Liver (tissue), 9 donors: ENCODE measurements around the gene PHLPP1. TPM values are rescaled to one million over a fixed set of nuclear protein-coding genes. Genes with fewer than 3 reads are reported as not detected.

ENCODE experiments used
- DNase-seq: peaks from one replicate; pipeline ENCODE4 v3.0.0-alpha.2; 2017; ENCODE audit warnings: low spot score
- H3K27ac ChIP-seq, 2 donors: one replicate each; pipeline ENCODE4 v1.7.0; 2013; ENCODE audit warnings: inconsistent platforms in 2 of 2, low read length in 2 of 2, control low read depth in 1 of 2, low read depth in 1 of 2, mild to moderate bottlenecking in 1 of 2
- H3K27me3 ChIP-seq, 4 donors: one replicate each; pipeline versions ENCODE4 v1.6.1 to v1.7.0; 2013; ENCODE audit warnings: low read length in 3 of 4, inconsistent platforms in 1 of 4, mild to moderate bottlenecking in 1 of 4, moderate library complexity in 1 of 4; ENCODE audit not compliant: control insufficient read depth in 4 of 4, insufficient read depth in 4 of 4
- H3K36me3 ChIP-seq, 4 donors: one replicate each; pipeline versions ENCODE4 v1.6.1 to v1.7.0; 2013; ENCODE audit warnings: low read length in 3 of 4, mild to moderate bottlenecking in 3 of 4, low read depth in 1 of 4, moderate library complexity in 1 of 4; ENCODE audit not compliant: control insufficient read depth in 4 of 4, insufficient read depth in 3 of 4
- H3K4me1 ChIP-seq, 4 donors: one replicate each; pipeline versions ENCODE4 v1.6.1 to v1.7.0; 2013; ENCODE audit warnings: low read length in 3 of 4, mild to moderate bottlenecking in 3 of 4, moderate library complexity in 1 of 4; ENCODE audit not compliant: control insufficient read depth in 4 of 4, insufficient read depth in 4 of 4
- H3K4me3 ChIP-seq, 3 donors: one replicate each; pipeline versions ENCODE4 v1.6.1 to v1.7.0; 2013; ENCODE audit warnings: low read length in 3 of 3, control low read depth in 1 of 3, low read depth in 1 of 3, mild to moderate bottlenecking in 1 of 3
- H3K9ac ChIP-seq, 2 donors: one replicate each; pipeline ENCODE4 v1.7.0; 2013; ENCODE audit warnings: low read length in 2 of 2, mild to moderate bottlenecking in 2 of 2, moderate library complexity in 2 of 2, control low read depth in 1 of 2, low read depth in 1 of 2
- H3K9me3 ChIP-seq, 4 donors: one replicate each; pipeline versions ENCODE4 v1.6.1 to v1.7.0; 2013; ENCODE audit warnings: low read length in 3 of 4; ENCODE audit not compliant: control insufficient read depth in 4 of 4
- EGR1 ChIP-seq, 2 donors: IDR thresholded peaks; 2 replicates each; pipeline ENCODE4 v1.6.1; 2016 to 2018; ENCODE audit warnings: antibody characterized with exemption in 2 of 2, low read depth in 2 of 2
- FOXA1 ChIP-seq: IDR thresholded peaks from 2 replicates; pipeline ENCODE4 v1.6.1; 2016; ENCODE audit warnings: antibody characterized with exemption
- FOXA2 ChIP-seq: IDR thresholded peaks from 2 replicates; pipeline ENCODE4 v1.6.1; 2016; ENCODE audit warnings: antibody characterized with exemption
- GABPA ChIP-seq, 2 donors: IDR thresholded peaks in 1 of 2; conservative IDR thresholded peaks in 1 of 2; 2 replicates each; pipeline ENCODE4 v1.6.1; 2016; ENCODE audit warnings: antibody characterized with exemption in 2 of 2, mild to moderate bottlenecking in 1 of 2, moderate library complexity in 1 of 2
- HNF4A ChIP-seq, 2 donors: conservative IDR thresholded peaks; 2 replicates each; pipeline ENCODE4 v1.6.1; 2016; ENCODE audit warnings: antibody characterized with exemption in 2 of 2, mild to moderate bottlenecking in 2 of 2
- HNF4G ChIP-seq: IDR thresholded peaks from 2 replicates; pipeline ENCODE4 v1.6.1; 2016; ENCODE audit warnings: antibody characterized with exemption
- NR2F2 ChIP-seq: IDR thresholded peaks from 2 replicates; pipeline ENCODE4 v1.6.1; 2016; ENCODE audit warnings: antibody characterized with exemption
- RXRA ChIP-seq, 2 donors: IDR thresholded peaks; 2 replicates each; pipeline ENCODE4 v1.6.1; 2017 to 2018; ENCODE audit warnings: antibody characterized with exemption in 2 of 2, mild to moderate bottlenecking in 1 of 2
- TAF1 ChIP-seq: conservative IDR thresholded peaks from 2 replicates; pipeline ENCODE4 v1.6.1; 2016; ENCODE audit warnings: antibody characterized with exemption, mild to moderate bottlenecking
- YY1 ChIP-seq: IDR thresholded peaks from 2 replicates; pipeline ENCODE4 v1.6.1; 2016; ENCODE audit warnings: antibody characterized with exemption, mild to moderate bottlenecking
- WGBS: extraction: QIAGEN DNeasy Blood & Tissue Kit; methylation state at CpG from one replicate; pipeline ENCODE4 v1.1.7; 2013; 5-methylcytosine and 5-hydroxymethylcytosine counted together
- polyA plus RNA-seq, 2 donors: library from polyadenylated mRNA; stranded (reverse) in 1 of 2; unstranded in 1 of 2; fragments of 200-250 nt in 1 of 2; fragments of >200 nt in 1 of 2; fragmentation: Nextera tagmentation in 1 of 2; extraction: Ambion mirVana in 1 of 2; gene quantifications; one replicate each; pipeline versions ENCODE4 v1.2.1 to v1.2.3, GENCODE V29; 2013 to 2015
- total RNA-seq, 2 donors: library from RNA; depleted of rRNA; stranded (reverse); fragments of >200 nt; gene quantifications; one replicate each; pipeline ENCODE4 v1.2.3, GENCODE V29; 2014
- TF ChIP-seq, protein P1 (sequence below): IDR thresholded peaks from 2 replicates; pipeline ENCODE4 v1.6.1; 2016; ENCODE audit warnings: antibody characterized with exemption
- TF ChIP-seq, protein P2 (sequence below): IDR thresholded peaks from 2 replicates; pipeline ENCODE4 v1.6.1; 2016; ENCODE audit warnings: antibody characterized with exemption
- TF ChIP-seq, protein P3 (sequence below): IDR thresholded peaks from 2 replicates; pipeline ENCODE4 v1.6.1; 2016; ENCODE audit warnings: antibody characterized with exemption
- TF ChIP-seq, protein P4 (sequence below): IDR thresholded peaks from 2 replicates; pipeline ENCODE4 v1.6.1; 2016; ENCODE audit warnings: antibody characterized with exemption, mild to moderate bottlenecking
- donor health status: healthy.
- donor health status: healthy.
- donor health status: healthy.
- donor health status: healthy.
- donor health status: healthy.

Gene PHLPP1
- total and polyA plus RNA-seq, 4 donors = 4.2 to 14.5 (median 8.6) TPM

DNA sequence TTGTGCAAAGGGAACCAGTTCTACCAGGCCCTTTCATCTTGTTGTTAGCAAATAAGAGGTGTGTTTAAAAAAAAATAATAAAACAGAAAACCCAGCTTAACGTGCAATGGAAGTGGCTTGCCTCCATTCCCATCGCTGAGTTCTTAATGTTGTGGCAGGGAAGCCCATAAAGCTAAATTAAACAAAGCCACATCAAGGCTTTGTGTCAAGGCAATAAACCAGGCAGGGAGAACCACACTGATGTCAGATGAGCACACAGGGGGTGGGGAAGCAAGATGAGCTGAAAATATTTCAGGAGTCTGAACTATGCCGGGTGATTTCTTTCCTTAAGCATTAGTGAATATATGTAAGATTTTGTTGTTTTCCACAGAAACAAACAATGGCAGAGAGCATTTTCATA, 73.5 kb downstream of the PHLPP1 start:
- Histone ChIP-seq H3K4me1 (peaks cover 0 to 10% (median 3%) of the 10 kb centered on the region in 4 donors), H3K9me3 (no peaks in the 10 kb centered on the region)
- no peak for DNase-seq

DNA sequence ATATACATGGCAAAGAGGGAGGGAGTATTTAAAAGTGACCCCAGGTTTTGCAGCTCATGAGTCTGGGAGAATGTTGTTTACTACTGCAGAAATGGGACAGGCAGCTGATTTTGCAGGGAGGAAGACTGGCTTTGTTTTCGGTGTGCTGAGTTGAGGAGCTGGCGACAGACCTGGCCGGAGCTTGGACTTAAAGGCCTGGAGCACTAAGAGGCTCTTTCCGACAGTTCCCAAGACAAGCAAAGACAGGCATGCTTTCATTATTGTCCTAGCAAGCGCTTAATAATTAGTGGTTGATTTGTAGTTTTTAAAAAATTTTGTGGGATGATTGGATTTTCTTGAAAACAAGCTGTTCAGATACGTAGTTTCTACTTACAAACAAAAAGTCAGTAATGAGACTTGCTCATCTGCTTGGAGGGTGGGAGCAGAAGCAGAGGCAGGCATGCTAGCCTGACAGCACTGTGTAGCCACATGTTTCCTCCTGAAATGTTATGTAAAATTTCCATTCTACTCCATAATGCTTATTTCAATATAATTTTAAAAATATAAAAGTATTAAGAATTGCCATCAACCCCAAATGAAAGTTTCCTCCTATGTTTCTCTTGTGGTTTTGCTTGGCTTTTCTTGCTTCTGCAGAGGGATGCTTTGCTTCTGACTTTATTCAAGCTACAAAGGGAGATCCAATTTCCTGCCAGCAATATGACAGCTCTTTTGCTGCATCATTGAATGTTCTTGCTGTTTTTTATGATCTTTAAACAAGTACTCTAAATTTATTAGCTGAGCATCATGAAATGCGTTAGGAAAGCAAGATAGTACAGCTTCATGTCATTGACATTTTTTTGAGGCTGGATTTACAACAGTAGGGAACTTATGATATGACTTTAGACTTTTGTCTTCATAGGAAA, 75.8 kb downstream of the PHLPP1 start:
- WGBS = 78% methylated on average over 7 of the region's 7 CpGs
- Histone ChIP-seq H3K36me3 (no peaks in the 10 kb centered on the region), H3K27me3 (no peaks in the 10 kb centered on the region), H3K4me3 (no peak overlapping the region), H3K4me1 (peaks cover 6 to 20% (median 7%) of the 10 kb centered on the region in 4 donors), H3K9ac (no peak overlapping the region), H3K27ac (no peak overlapping the region), H3K9me3 (no peaks in the 10 kb centered on the region)
- DNase-seq = no peak
- TF ChIP-seq FOXA2 (no peak), RXRA (IDR thresholded peaks at IDR 0.05) (no peak), GABPA (IDR thresholded peaks at IDR 0.05 in 1 of 2, conservative IDR thresholded peaks at IDR 0.05 in 1 of 2) (no peak), EGR1 (IDR thresholded peaks at IDR 0.05; ENCODE audit: low read depth in 2 of 2) (no peak), NR2F2 (no peak), FOXA1 (no peak), YY1 (no peak), TAF1 (no peak), HNF4A (conservative IDR thresholded peaks at IDR 0.05) (no peak), HNF4G (no peak)
- TF ChIP-seq, protein P1, sequence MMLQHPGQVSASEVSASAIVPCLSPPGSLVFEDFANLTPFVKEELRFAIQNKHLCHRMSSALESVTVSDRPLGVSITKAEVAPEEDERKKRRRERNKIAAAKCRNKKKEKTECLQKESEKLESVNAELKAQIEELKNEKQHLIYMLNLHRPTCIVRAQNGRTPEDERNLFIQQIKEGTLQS = no peak
- TF ChIP-seq, protein P2, sequence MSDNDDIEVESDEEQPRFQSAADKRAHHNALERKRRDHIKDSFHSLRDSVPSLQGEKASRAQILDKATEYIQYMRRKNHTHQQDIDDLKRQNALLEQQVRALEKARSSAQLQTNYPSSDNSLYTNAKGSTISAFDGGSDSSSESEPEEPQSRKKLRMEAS = no peak
- TF ChIP-seq, protein P3, sequence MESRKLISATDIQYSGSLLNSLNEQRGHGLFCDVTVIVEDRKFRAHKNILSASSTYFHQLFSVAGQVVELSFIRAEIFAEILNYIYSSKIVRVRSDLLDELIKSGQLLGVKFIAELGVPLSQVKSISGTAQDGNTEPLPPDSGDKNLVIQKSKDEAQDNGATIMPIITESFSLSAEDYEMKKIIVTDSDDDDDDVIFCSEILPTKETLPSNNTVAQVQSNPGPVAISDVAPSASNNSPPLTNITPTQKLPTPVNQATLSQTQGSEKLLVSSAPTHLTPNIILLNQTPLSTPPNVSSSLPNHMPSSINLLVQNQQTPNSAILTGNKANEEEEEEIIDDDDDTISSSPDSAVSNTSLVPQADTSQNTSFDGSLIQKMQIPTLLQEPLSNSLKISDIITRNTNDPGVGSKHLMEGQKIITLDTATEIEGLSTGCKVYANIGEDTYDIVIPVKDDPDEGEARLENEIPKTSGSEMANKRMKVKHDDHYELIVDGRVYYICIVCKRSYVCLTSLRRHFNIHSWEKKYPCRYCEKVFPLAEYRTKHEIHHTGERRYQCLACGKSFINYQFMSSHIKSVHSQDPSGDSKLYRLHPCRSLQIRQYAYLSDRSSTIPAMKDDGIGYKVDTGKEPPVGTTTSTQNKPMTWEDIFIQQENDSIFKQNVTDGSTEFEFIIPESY = no peak
- TF ChIP-seq, protein P4, sequence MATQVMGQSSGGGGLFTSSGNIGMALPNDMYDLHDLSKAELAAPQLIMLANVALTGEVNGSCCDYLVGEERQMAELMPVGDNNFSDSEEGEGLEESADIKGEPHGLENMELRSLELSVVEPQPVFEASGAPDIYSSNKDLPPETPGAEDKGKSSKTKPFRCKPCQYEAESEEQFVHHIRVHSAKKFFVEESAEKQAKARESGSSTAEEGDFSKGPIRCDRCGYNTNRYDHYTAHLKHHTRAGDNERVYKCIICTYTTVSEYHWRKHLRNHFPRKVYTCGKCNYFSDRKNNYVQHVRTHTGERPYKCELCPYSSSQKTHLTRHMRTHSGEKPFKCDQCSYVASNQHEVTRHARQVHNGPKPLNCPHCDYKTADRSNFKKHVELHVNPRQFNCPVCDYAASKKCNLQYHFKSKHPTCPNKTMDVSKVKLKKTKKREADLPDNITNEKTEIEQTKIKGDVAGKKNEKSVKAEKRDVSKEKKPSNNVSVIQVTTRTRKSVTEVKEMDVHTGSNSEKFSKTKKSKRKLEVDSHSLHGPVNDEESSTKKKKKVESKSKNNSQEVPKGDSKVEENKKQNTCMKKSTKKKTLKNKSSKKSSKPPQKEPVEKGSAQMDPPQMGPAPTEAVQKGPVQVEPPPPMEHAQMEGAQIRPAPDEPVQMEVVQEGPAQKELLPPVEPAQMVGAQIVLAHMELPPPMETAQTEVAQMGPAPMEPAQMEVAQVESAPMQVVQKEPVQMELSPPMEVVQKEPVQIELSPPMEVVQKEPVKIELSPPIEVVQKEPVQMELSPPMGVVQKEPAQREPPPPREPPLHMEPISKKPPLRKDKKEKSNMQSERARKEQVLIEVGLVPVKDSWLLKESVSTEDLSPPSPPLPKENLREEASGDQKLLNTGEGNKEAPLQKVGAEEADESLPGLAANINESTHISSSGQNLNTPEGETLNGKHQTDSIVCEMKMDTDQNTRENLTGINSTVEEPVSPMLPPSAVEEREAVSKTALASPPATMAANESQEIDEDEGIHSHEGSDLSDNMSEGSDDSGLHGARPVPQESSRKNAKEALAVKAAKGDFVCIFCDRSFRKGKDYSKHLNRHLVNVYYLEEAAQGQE = no peak

More for the DNA sequence above, 73.5 kb downstream of the PHLPP1 start:
- H3K4me3 ChIP-seq = no peak overlapping the region
- no peaks in the 10 kb centered on the region for H3K27me3 ChIP-seq
- TF ChIP-seq, protein P3 = no peak
- TF ChIP-seq, protein P4 = no peak
- TF ChIP-seq, protein P2 = no peak
- TF ChIP-seq NR2F2 = no peak
- 82% methylated on average over 3 of the region's 3 CpGs for WGBS
- H3K27ac ChIP-seq = no peak overlapping the region
- no peaks in the 10 kb centered on the region for H3K36me3 ChIP-seq
- H3K9ac ChIP-seq = no peak overlapping the region
